H9 (cell line): ENCODE results near the gene MYBPC3. TPM values are rescaled to one million over a fixed set of nuclear protein-coding genes. Genes with fewer than 3 reads are reported as not detected.

Experiments used
- DNase-seq: peaks from one replicate; pipeline ENCODE4 v3.0.0-alpha.2; 2017
- H2AFZ ChIP-seq: one replicate; pipeline ENCODE4 v1.6.1; 2013; ENCODE audit warnings: mild to moderate bottlenecking, low read length, control low read depth, moderate library complexity
- H2AK5ac ChIP-seq: 2 replicates; pipeline ENCODE4 v1.6.1; 2013; ENCODE audit warnings: low read length, control low read depth, mixed read lengths; ENCODE audit not compliant: insufficient read length
- H2BK120ac ChIP-seq: one replicate; pipeline ENCODE4 v1.6.1; 2013; ENCODE audit warnings: low read depth, mild to moderate bottlenecking, low read length, control low read depth, inconsistent platforms; ENCODE audit not compliant: poor library complexity, severe bottlenecking
- H2BK12ac ChIP-seq: 2 replicates; pipeline ENCODE4 v1.6.1; 2013; ENCODE audit warnings: low read length, control low read depth, mixed read lengths, low read depth; ENCODE audit not compliant: insufficient read length
- H2BK15ac ChIP-seq: 2 replicates; pipeline ENCODE4 v1.6.1; 2013; ENCODE audit warnings: low read depth, low read length, control low read depth
- H2BK20ac ChIP-seq: one replicate; pipeline ENCODE4 v1.6.1; 2013; ENCODE audit warnings: low read depth, mild to moderate bottlenecking, low read length, control low read depth, inconsistent platforms; ENCODE audit not compliant: poor library complexity, severe bottlenecking
- H2BK5ac ChIP-seq: 2 replicates; pipeline ENCODE4 v1.6.1; 2013; ENCODE audit warnings: low read length, control low read depth, mixed read lengths; ENCODE audit not compliant: insufficient read length
- H3K14ac ChIP-seq: 2 replicates; pipeline ENCODE4 v1.6.1; 2013; ENCODE audit warnings: low read length, control low read depth; ENCODE audit not compliant: insufficient read depth
- H3K18ac ChIP-seq: 2 replicates; pipeline ENCODE4 v1.6.1; 2013; ENCODE audit warnings: low read depth, mild to moderate bottlenecking, mixed read lengths, low read length, control low read depth; ENCODE audit not compliant: insufficient read length
- H3K23ac ChIP-seq: 2 replicates; pipeline ENCODE4 v1.6.1; 2013; ENCODE audit warnings: low read length, control low read depth, mixed read lengths, low read depth; ENCODE audit not compliant: insufficient read length
- H3K23me2 ChIP-seq: 2 replicates; pipeline ENCODE4 v1.6.1; 2013; ENCODE audit warnings: low read depth, mild to moderate bottlenecking, mixed read lengths, low read length, control low read depth; ENCODE audit not compliant: insufficient read length, poor library complexity, severe bottlenecking
- H3K27ac ChIP-seq: 2 replicates; pipeline ENCODE4 v1.5.1; 2013; ENCODE audit warnings: low read length, control low read depth, mixed read lengths, low read depth; ENCODE audit not compliant: insufficient read length
- H3K27me3 ChIP-seq: 2 replicates; pipeline ENCODE4 v1.6.1; 2013; ENCODE audit warnings: low read length, control low read depth, inconsistent platforms; ENCODE audit not compliant: insufficient read depth
- H3K4ac ChIP-seq: 2 replicates; pipeline ENCODE4 v1.6.1; 2013; ENCODE audit warnings: low read depth, mild to moderate bottlenecking, control low read depth, inconsistent platforms, low read length, moderate library complexity
- H3K4me1 ChIP-seq: 2 replicates; pipeline ENCODE4 v1.6.1; 2013; ENCODE audit warnings: low read length, control low read depth, inconsistent platforms; ENCODE audit not compliant: insufficient read depth
- H3K4me2 ChIP-seq: 2 replicates; pipeline ENCODE4 v1.6.1; 2013; ENCODE audit warnings: low read length, control low read depth, mixed read lengths; ENCODE audit not compliant: insufficient read length, insufficient read depth
- H3K56ac ChIP-seq: 2 replicates; pipeline ENCODE4 v1.6.1; 2013; ENCODE audit warnings: low read depth, mild to moderate bottlenecking, mixed read lengths, low read length, control low read depth; ENCODE audit not compliant: insufficient read length
- H3K79me1 ChIP-seq: 2 replicates; pipeline ENCODE4 v1.6.1; 2013; ENCODE audit warnings: low read depth, mild to moderate bottlenecking, moderate library complexity, low read length, control low read depth, inconsistent platforms; ENCODE audit not compliant: insufficient read depth, poor library complexity, severe bottlenecking
- H3K79me2 ChIP-seq: 2 replicates; pipeline ENCODE4 v1.6.1; 2013; ENCODE audit warnings: low read length, control low read depth, inconsistent platforms; ENCODE audit not compliant: insufficient read depth
- H3K9ac ChIP-seq: 2 replicates; pipeline ENCODE4 v1.6.1; 2013; ENCODE audit warnings: low read length, control low read depth, mixed read lengths; ENCODE audit not compliant: insufficient read length; ENCODE audit errors: extremely low read depth
- H3K9me3 ChIP-seq: one replicate; pipeline ENCODE4 v1.6.1; 2013; ENCODE audit warnings: low read depth, low read length, inconsistent platforms; ENCODE audit not compliant: control insufficient read depth
- H3T11ph ChIP-seq: one replicate; pipeline ENCODE4 v1.6.1; 2013; ENCODE audit warnings: mild to moderate bottlenecking, low read length, control low read depth, inconsistent platforms
- H4K20me1 ChIP-seq: one replicate; pipeline ENCODE4 v1.6.1; 2013; ENCODE audit not compliant: control insufficient read depth, insufficient read length, insufficient read depth
- H4K5ac ChIP-seq: 2 replicates; pipeline ENCODE4 v1.6.1; 2013; ENCODE audit warnings: low read depth, mild to moderate bottlenecking, mixed read lengths, low read length, control low read depth; ENCODE audit not compliant: insufficient read length
- H4K8ac ChIP-seq: replicated peaks from 2 replicates; pipeline ENCODE4 v1.6.1; 2013; ENCODE audit warnings: low read length, control low read depth, mixed read lengths, low read depth; ENCODE audit not compliant: insufficient read length
- H4K91ac ChIP-seq: 2 replicates; pipeline ENCODE4 v1.6.1; 2013; ENCODE audit warnings: low read depth, mild to moderate bottlenecking, moderate library complexity, mixed read lengths, low read length, control low read depth; ENCODE audit not compliant: insufficient read length
- H3K27ac Mint-ChIP-seq, 3 experiments: 2 replicates in 2 of 3; 3 replicates in 1 of 3; pipeline ENCODE4 v1.8.0; 2020 to 2021; ENCODE audit warnings: mixed read lengths in 3 of 3, mild to moderate bottlenecking in 1 of 3, moderate library complexity in 1 of 3
- H3K27me3 Mint-ChIP-seq: 2 replicates; pipeline ENCODE4 v1.8.0; 2021; ENCODE audit warnings: low read depth, mild to moderate bottlenecking, moderate library complexity, mixed read lengths
- H3K36me3 Mint-ChIP-seq, 3 experiments: 2 replicates in 2 of 3; 3 replicates in 1 of 3; pipeline ENCODE4 v1.8.0; 2020 to 2021; ENCODE audit warnings: low read depth in 3 of 3, mixed read lengths in 3 of 3; ENCODE audit not compliant: insufficient read depth in 1 of 3
- H3K4me1 Mint-ChIP-seq, 2 experiments: 2 replicates each; pipeline ENCODE4 v1.8.0; 2020; ENCODE audit warnings: mixed read lengths in 2 of 2
- H3K4me3 Mint-ChIP-seq, 2 experiments: 2 replicates in 1 of 2; 3 replicates in 1 of 2; pipeline ENCODE4 v1.8.0; 2020 to 2021; ENCODE audit warnings: mild to moderate bottlenecking in 2 of 2, mixed read lengths in 2 of 2, moderate library complexity in 1 of 2
- H3K9me3 Mint-ChIP-seq, 2 experiments: 2 replicates in 1 of 2; 3 replicates in 1 of 2; pipeline ENCODE4 v1.8.0; 2020; ENCODE audit warnings: mild to moderate bottlenecking in 2 of 2, mixed read lengths in 2 of 2, moderate library complexity in 1 of 2
- CTCF ChIP-seq: fragments of 200-600 bp; sonication (generic); conservative IDR thresholded peaks from 3 replicates; pipeline ENCODE4 v1.8.0; 2021; ENCODE audit warnings: antibody characterized with exemption, mild to moderate bottlenecking
- WGBS: extraction: QIAGEN DNeasy Blood & Tissue Kit; methylation state at CpG from one replicate; pipeline ENCODE4 v1.1.7; 2013; ENCODE audit warnings: missing lambda C conversion rate, low lambda C conversion rate, mixed read lengths; ENCODE audit not compliant: insufficient read length; ENCODE audit errors: extremely low coverage; 5-methylcytosine and 5-hydroxymethylcytosine counted together
- total RNA-seq: library from RNA; stranded (reverse); gene quantifications from 2 replicates; pipeline ENCODE4 v1.2.1, GENCODE V29; 2021

The MYBPC3 gene
- total RNA-seq, 1 experiment from 2014 or later = not detected

GRCh38 chr11:47318166-47318565 is 34.3 kb downstream of the MYBPC3 start:
- no peak overlapping the region for H3K27ac ChIP-seq
- no peak overlapping the region for H3K23ac ChIP-seq

More at GRCh38 chr11:47318166-47318565, 34.3 kb downstream of the MYBPC3 start:
- no peak overlapping the region for H2BK5ac ChIP-seq
- no peaks in the 10 kb centered on the region for H3K23me2 ChIP-seq
- H2AK5ac ChIP-seq = no peak overlapping the region
- H3K9me3 ChIP-seq = no peaks in the 10 kb centered on the region
- H3T11ph ChIP-seq = no peak overlapping the region
- peaks cover 8 to 47% (median 25%) of the 10 kb centered on the region in 3 experiments; a peak in 6 of 7 replicates for H3K36me3 Mint-ChIP-seq
- H4K5ac ChIP-seq = no peak overlapping the region
- no peak overlapping the region for H3K14ac ChIP-seq
- no peaks in the 10 kb centered on the region for H3K79me1 ChIP-seq
- no peaks in the 10 kb centered on the region for H3K27me3 Mint-ChIP-seq
- H2BK20ac ChIP-seq = no peak overlapping the region
- H3K27me3 ChIP-seq = no peaks in the 10 kb centered on the region
- WGBS = no CpG with 5 or more reads among the region's 2 CpGs
- TF ChIP-seq CTCF = no peak
- no peak overlapping the region for H3K4me3 Mint-ChIP-seq
- no peak overlapping the region for H3K4ac ChIP-seq
- no peak for DNase-seq
- no peak overlapping the region for H3K4me2 ChIP-seq
- no peak overlapping the region for H3K56ac ChIP-seq
- no peak overlapping the region for H2BK120ac ChIP-seq
- H3K27ac Mint-ChIP-seq = 0 out of 7 replicates have a peak overlapping the region, but pooled peaks of 1 of the 3 experiments have one; percentile 16
- no peak overlapping the region for H3K9ac ChIP-seq
- H3K9me3 Mint-ChIP-seq = no peaks in the 10 kb centered on the region
- H4K8ac ChIP-seq = no peak overlapping the region
- no peaks in the 10 kb centered on the region for H3K79me2 ChIP-seq
- H4K91ac ChIP-seq = no peak overlapping the region
- H3K4me1 Mint-ChIP-seq = no peaks in the 10 kb centered on the region
- no peak overlapping the region for H2BK15ac ChIP-seq
- no peaks in the 10 kb centered on the region for H4K20me1 ChIP-seq
- no peak overlapping the region for H2AFZ ChIP-seq
- H2BK12ac ChIP-seq = no peak overlapping the region
- no peak overlapping the region for H3K18ac ChIP-seq
- no peaks in the 10 kb centered on the region for H3K4me1 ChIP-seq
